Measurements from ENCODE around the gene DBET. TPM values are rescaled to one million over a fixed set of nuclear protein-coding genes. Genes with fewer than 3 reads are reported as not detected.

DBET gene
- total RNA-seq, 1 donor from 2014 or later, result not detected

Other genes with a start within 250 kb of the DBET start
- 34.9 TPM for gene FRG1, start 123.6 kb upstream of the DBET start, total RNA-seq
- not detected for gene FRG2, start 37.2 kb upstream of the DBET start, total RNA-seq
- not detected for gene DUX4, start 109.3 kb downstream of the DBET start, total RNA-seq